Retina (tissue), 1 donor: ENCODE results near the gene MUC3A.
"Not testable (repeated sequence)": the region's sequence is repeated elsewhere in the genome, so short reads cannot be mapped to it uniquely, and the experiment has no call there.

Experiments used
- DNase-seq: peaks from one replicate; pipeline ENCODE4 v3.0.0-alpha.2; 2016

MUC3A gene

GRCh38 chr7:100949227-100949932 is at the start of gene MUC3A:
Gene MUC3A (plus strand): TSS chr7:100949534. CDS start chr7:100949625, 91 bp downstream.
- no peak for DNase-seq

- no peak for DNase-seq
Measured at GRCh38 chr7:100900978-100901377, 48.4 kb upstream of the MUC3A start.

- DNase-seq: no peak
Measured at GRCh38 chr7:100901921-100902332, 47.4 kb upstream of the MUC3A start.

- no peak for DNase-seq
Measured at GRCh38 chr7:100902638-100903037, 46.7 kb upstream of the MUC3A start.

- no peak for DNase-seq
Measured at GRCh38 chr7:100908512-100908911, 40.8 kb upstream of the MUC3A start.

DNA sequence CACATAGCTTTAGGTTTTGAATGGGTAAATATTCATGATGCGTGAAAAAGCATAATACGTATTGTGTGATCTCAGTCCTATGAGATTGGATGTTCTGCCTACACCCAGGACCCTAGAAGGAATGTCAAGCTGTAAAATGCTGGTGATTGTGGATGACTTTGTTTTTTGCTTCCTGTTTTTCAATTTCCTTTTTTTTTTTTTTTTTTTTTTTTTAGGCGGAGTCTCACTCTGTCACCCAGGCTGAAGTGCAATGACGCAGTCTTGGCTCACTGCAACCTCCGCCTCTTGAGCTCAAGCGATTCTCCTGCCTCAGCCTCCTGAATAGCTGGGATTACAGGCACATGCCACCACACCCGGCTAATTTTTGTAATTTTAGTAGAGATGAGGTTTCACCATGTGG is 38.9 kb upstream of the MUC3A start:
- DNase-seq: not testable (repeated sequence)

DNA sequence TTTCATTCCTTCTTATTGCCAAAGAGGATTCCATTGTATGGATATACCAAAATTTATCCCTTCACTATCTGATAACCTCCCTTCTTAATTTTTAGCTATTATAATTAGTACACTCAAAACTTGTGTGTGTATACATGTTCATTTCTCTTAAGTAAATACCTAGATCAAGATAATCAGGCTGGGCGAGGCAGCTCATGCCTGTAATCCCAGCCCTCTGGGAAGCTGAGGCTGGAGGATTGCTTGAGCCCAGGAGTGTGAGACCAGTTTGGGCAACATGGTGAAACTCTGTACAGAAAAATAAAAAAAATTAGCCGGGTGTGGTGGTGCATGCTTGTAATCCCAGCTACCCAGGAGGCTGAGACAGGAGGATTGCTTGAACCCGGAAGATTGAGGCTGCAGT is 37.9 kb upstream of the MUC3A start:
- no peak for DNase-seq

- DNase-seq: no peak
Measured at GRCh38 chr7:100914208-100914878, 35.0 kb upstream of the MUC3A start.

GRCh38 chr7:100914879-100915447 is 34.4 kb upstream of the MUC3A start:
- no peak for DNase-seq

- not testable (repeated sequence) for DNase-seq
Measured at GRCh38 chr7:100919335-100919734, 30.0 kb upstream of the MUC3A start.

- DNase-seq: not testable (repeated sequence)
Measured at GRCh38 chr7:100919779-100920437, 29.4 kb upstream of the MUC3A start.

DNA sequence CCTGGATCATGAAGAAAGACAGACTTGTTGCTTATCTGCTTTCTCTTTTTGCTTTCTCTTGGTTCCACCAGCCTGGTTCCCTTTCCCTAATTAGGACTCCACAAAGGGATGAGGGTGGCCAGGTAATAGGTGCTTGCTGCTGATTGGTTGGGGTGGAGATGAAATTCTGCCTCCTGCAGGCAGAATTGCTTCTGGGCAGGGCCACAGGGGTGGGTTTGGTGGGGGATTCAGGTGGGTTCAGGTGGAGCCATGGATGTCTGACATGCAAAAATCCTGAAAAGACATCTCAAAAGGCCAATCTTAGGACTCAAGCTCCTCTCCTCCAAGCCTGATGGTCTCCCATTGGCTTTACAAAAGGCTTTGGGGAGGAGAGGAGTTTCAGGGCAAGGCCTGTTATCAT is 28.3 kb upstream of the MUC3A start:
- no peak for DNase-seq

DNA sequence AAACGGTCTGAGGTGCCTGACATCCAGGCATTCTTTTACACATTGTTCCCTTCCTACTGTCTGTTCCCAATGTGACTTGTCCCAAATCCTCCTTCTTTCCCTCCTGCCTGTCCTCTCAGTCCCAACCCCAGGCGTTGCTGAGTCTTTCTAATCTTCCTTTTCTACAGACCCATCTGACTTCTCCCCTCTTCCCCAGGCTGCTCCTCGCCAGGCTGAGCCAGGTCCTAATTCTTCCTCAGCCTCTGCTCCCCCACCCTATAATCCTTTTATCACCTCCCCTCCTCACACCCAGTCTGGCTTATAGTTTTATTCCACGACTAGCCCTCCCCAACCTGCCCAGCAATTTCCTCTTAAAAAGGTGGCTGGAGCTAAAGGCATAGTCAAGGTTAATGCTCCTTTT is 25.7 kb upstream of the MUC3A start:
- not testable (repeated sequence) for DNase-seq

DNA sequence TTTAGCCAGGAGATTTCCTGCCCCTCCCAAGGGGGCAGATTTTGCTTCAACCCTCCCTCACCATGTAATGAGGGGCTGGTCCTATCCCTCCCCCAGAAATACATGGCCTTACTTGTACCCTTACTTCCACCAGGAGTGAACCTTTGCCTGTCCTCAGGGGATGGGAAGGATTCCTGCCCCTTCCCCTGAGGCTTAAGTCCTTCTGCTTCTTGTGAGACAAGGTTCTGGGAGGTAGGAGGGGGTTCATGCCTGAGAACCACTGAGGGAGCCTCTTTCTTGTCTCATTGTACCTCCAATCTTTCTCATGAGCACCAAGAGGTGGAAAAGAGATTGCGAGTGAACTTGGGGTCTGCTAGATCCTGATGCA is 19.5 kb upstream of the MUC3A start:
- DNase-seq: no peak

DNA sequence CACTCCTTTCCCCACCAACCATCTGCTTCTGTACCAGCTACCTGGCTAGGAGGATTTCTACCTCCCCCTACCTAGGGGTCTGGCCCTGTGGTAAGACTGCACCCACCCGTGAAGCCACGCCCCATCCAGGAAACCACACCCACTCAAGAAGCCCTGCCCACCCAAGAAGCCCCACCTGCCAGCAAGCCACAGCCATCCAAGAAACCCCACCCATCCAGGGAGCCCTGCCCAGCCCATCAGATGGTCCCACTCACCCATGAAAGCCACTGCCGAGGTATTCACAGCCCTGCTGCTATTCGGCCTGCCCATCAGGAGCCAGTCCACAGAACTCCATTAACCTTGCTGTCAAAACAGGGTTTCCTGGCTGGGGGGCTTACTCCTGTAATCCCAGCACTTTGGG is 15.6 kb upstream of the MUC3A start:
- DNase-seq: no peak

DNA sequence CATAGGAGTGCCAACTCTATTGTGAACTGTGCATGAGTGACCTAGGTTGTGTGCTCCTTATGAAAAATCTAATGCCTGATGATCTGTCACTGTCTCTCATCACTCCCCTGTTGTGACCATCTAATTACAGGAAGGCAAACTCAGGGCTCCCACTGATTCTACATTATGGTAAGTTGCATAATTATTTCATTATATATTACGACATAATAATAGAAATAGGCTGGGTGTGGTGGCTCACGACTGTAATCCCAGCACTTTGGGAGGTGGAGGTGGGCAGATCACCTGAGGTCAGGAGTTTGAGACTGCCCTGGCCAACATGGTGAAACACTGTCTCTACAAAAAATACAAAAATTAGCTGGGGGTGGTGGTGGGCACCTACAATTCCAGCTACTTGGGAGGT is 14.0 kb upstream of the MUC3A start:
- DNase-seq: not testable (repeated sequence)

GRCh38 chr7:100936167-100936566 is 13.2 kb upstream of the MUC3A start:
- DNase-seq: not testable (repeated sequence)

DNA sequence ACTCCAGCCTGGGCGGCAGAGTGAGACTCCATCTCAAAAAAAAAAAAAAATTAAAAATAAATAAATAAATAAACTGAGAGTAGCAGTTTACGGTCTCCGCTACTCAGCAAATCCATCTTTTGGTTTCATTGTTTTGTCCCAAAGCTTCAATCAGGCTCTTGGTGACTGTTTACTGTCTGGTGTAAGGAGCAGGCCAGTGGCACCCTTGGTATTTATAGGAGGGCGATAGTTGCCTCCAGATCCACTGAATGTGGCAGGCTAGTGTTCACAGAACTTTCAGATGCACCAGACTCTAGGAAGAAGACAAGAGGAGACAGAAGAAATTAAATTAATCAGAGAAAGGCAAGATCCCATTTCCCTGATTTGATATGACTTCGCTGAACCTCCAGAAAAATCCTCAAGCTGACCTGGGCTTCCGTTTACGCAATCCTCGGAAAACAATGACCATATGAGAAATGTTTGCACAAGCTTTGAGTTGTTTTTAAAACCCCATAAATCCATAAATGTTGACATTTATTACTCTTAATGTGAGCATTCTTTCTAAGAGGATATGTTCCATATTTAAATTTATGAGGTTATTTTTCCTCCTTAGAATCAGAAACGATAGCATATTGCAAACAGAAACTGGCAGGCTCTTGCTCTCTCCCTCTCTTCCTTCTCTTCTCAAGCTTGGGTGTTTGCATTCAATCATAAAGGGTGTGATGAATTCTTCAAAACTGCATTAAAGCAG is 7.1 kb upstream of the MUC3A start:
- no peak for DNase-seq

DNA sequence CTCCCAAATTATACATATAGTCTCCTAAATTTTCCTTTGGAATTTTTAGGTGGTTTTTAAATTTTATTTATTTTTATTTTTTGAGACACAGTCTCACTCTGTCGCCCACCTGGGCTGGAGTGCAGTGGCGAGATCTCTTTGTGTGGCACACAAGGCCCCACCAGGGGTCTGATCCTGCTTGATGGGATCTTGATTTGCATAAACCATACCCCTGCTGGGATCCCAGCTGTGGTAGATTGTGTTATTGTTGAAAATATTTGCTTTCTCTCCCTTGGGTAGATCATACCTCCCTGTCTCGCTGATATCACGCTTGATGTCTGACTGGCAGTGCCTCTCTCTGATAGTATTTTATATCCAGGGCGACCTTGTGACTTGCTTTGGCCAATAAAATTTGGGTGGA is 5.6 kb upstream of the MUC3A start:
- no peak for DNase-seq

DNA sequence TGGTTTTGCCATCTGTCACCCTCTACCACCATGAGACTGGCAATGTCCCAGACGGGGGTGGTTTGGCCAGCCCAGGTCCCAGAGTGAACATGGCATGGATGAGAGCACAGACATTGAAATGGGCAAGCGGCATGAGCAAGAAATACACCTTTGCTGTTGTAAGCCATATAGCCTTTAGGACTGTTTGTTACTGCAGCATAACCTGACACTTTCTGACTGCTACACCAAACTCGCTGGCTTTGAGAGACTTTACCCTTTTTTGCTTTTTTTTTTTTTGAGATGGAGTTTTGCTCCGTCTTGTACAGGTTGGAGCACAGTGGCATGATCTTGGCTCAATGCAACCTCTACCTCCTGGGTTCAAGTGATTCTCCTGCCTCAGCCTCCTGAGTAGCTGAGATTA is 5.2 kb upstream of the MUC3A start:
- DNase-seq: no peak

- DNase-seq: no peak
Measured at GRCh38 chr7:100946111-100946510, 3.2 kb upstream of the MUC3A start.

GRCh38 chr7:100946766-100947365 is 2.5 kb upstream of the MUC3A start:
- DNase-seq: no peak

GRCh38 chr7:100947792-100948191 is 1.5 kb upstream of the MUC3A start:
- DNase-seq: no peak
